ENCODE data around the gene MAP3K9. TPM values are rescaled to one million over a fixed set of nuclear protein-coding genes. Genes with fewer than 3 reads are reported as not detected.

MAP3K9 gene
- total RNA-seq, 1 donor from 2014 or later: 13.0 TPM

DNA sequence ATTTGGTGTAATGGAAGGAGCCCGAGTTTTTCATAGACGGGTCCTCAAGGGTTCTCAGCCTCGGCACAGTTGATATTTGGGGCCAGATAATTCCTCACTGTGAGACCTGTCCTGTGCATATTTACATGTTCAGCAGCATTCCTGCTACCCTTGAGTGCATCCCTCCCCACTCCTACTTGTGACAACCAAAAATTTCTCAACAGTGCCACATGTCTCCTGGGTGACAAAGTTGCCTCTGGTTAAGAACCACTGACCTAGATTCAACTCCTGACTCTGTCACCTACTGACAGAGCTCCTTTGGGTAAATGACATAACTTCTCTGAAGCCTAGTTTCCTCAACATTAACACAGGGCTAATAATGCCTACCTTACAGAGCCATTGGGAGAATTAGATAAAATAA is 107.2 kb downstream of the MAP3K9 start:
- H4K20me1 ChIP-seq (ENCODE audit: insufficient read depth, low read length): no peaks in the 10 kb centered on the region
- H3K4me3 ChIP-seq (ENCODE audit: insufficient read depth, low read depth, low read length): no peak overlapping the region
- H3K9me3 ChIP-seq (ENCODE audit: insufficient read depth, low read depth, low read length): no peaks in the 10 kb centered on the region
- H3K4me2 ChIP-seq (ENCODE audit: low read length): no peak overlapping the region
- H3K36me3 ChIP-seq (ENCODE audit: insufficient read depth, low read length): no peaks in the 10 kb centered on the region
- H3K4me3 Mint-ChIP-seq (ENCODE audit: unreplicated experiment): no peak overlapping the region
- H3K27me3 Mint-ChIP-seq (ENCODE audit: low read depth, unreplicated experiment): peaks cover 9% of the 10 kb centered on the region
- no peak overlapping the region for H3K27ac ChIP-seq (ENCODE audit: low read depth, low read length)
- H3K4me1 Mint-ChIP-seq (ENCODE audit: low read depth, unreplicated experiment): peaks cover 31% of the 10 kb centered on the region
- no peak for DNase-seq (ENCODE audit: low read depth)
- H3K27me3 ChIP-seq (ENCODE audit: insufficient read depth, low read length): no peaks in the 10 kb centered on the region
- FAIRE-seq: no peak
- no peaks in the 10 kb centered on the region for H3K9me3 Mint-ChIP-seq (ENCODE audit: unreplicated experiment)
- TF ChIP-seq, protein P1, sequence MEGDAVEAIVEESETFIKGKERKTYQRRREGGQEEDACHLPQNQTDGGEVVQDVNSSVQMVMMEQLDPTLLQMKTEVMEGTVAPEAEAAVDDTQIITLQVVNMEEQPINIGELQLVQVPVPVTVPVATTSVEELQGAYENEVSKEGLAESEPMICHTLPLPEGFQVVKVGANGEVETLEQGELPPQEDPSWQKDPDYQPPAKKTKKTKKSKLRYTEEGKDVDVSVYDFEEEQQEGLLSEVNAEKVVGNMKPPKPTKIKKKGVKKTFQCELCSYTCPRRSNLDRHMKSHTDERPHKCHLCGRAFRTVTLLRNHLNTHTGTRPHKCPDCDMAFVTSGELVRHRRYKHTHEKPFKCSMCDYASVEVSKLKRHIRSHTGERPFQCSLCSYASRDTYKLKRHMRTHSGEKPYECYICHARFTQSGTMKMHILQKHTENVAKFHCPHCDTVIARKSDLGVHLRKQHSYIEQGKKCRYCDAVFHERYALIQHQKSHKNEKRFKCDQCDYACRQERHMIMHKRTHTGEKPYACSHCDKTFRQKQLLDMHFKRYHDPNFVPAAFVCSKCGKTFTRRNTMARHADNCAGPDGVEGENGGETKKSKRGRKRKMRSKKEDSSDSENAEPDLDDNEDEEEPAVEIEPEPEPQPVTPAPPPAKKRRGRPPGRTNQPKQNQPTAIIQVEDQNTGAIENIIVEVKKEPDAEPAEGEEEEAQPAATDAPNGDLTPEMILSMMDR (IDR thresholded peaks at IDR 0.05; ENCODE audit: insufficient read depth, low read depth, low read length): no peak
- no peak for TF ChIP-seq EZH2 (IDR thresholded peaks at IDR 0.05; ENCODE audit: insufficient read depth, low read length)
- no peak overlapping the region for H3K9ac ChIP-seq (ENCODE audit: low read length)
- H3K36me3 Mint-ChIP-seq (ENCODE audit: low read depth, unreplicated experiment): no peaks in the 10 kb centered on the region
- no peak overlapping the region for H3K27ac Mint-ChIP-seq (ENCODE audit: unreplicated experiment)
- H3K4me1 ChIP-seq (ENCODE audit: insufficient read depth, low read length): no peaks in the 10 kb centered on the region
- H2AFZ ChIP-seq (ENCODE audit: low read depth, low read length): no peak overlapping the region
- no peaks in the 10 kb centered on the region for H3K79me2 ChIP-seq (ENCODE audit: insufficient read depth, low read length)

DNA sequence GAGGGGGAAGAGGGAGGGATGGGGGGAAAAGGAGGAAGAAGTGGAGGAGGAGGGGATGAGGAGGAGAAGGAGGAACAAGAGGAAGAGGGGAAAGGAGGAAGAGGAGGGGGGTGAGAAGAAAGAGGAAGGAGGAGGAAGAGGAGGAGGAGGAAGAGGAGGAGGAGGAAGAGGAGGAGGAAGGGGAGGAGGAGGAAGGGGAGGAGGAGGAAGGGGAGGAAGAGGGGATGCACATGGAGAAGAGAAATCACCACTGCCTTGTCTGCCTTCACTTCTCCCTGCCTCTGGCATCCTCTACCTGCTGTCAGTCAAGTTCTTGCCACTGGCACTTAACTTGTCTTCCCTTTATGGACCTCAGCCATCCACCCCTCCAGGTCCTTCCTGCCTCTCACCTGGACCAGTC is 107.7 kb downstream of the MAP3K9 start:
- Histone ChIP-seq H3K4me2 (ENCODE audit: low read length) (no peak overlapping the region), H3K4me3 (ENCODE audit: insufficient read depth, low read depth, low read length) (no peak overlapping the region), H3K9ac (ENCODE audit: low read length) (no peak overlapping the region), H2AFZ (ENCODE audit: low read depth, low read length) (no peak overlapping the region), H3K27ac (ENCODE audit: low read depth, low read length) (no peak overlapping the region), H3K4me1 (ENCODE audit: insufficient read depth, low read length) (no peaks in the 10 kb centered on the region), H3K9me3 (ENCODE audit: insufficient read depth, low read depth, low read length) (no peaks in the 10 kb centered on the region), H4K20me1 (ENCODE audit: insufficient read depth, low read length) (no peaks in the 10 kb centered on the region), H3K79me2 (ENCODE audit: insufficient read depth, low read length) (no peaks in the 10 kb centered on the region), H3K36me3 (ENCODE audit: insufficient read depth, low read length) (no peaks in the 10 kb centered on the region), H3K27me3 (ENCODE audit: insufficient read depth, low read length) (no peaks in the 10 kb centered on the region)
- no peak for DNase-seq (ENCODE audit: low read depth)
- Mint-ChIP-seq H3K36me3 (ENCODE audit: low read depth, unreplicated experiment) (no peaks in the 10 kb centered on the region), H3K4me3 (ENCODE audit: unreplicated experiment) (no peak overlapping the region), H3K27ac (ENCODE audit: unreplicated experiment) (no peak overlapping the region), H3K27me3 (ENCODE audit: low read depth, unreplicated experiment) (peaks cover 9% of the 10 kb centered on the region), H3K4me1 (ENCODE audit: low read depth, unreplicated experiment) (peaks cover 26% of the 10 kb centered on the region), H3K9me3 (ENCODE audit: unreplicated experiment) (no peaks in the 10 kb centered on the region)
- TF ChIP-seq, protein P1 (IDR thresholded peaks at IDR 0.05; ENCODE audit: insufficient read depth, low read depth, low read length): no peak
- TF ChIP-seq EZH2 (IDR thresholded peaks at IDR 0.05; ENCODE audit: insufficient read depth, low read length): no peak
- no peak for FAIRE-seq

DNA sequence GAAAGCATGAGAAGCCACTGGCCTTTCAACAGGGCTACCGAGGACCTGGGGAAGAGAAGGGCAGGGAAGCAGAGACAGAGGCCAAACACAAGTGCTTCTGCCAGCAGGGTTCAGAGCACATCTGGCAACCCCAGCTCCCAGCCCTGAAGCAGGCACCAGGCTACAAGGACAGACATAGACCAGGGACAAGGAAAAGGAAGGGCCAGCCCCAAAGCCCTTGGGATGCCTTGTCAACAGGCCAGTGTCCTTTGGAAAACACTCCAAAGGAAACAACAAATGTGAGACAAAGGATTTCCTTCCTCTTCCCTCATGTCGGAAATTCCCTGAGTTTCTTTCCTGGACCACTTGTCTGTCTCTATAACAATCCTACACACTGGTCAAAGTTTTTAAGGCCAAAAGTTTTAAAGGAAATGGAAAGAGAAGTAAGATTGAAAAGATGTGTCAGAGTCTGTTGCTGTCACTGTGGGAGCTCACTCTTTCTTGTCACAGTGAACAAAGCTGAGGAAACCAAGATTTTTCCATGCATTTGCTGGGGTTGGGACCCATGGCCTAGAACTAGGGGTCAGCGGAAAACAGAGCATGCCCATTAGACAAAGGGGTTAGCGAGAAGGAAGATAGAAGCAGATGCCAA is 108.2 kb downstream of the MAP3K9 start:
- Histone ChIP-seq H4K20me1 (ENCODE audit: insufficient read depth, low read length) (no peaks in the 10 kb centered on the region), H3K9me3 (ENCODE audit: insufficient read depth, low read depth, low read length) (no peaks in the 10 kb centered on the region), H3K27ac (ENCODE audit: low read depth, low read length) (no peak overlapping the region), H3K79me2 (ENCODE audit: insufficient read depth, low read length) (no peaks in the 10 kb centered on the region), H3K36me3 (ENCODE audit: insufficient read depth, low read length) (no peaks in the 10 kb centered on the region), H3K4me3 (ENCODE audit: insufficient read depth, low read depth, low read length) (no peak overlapping the region), H3K27me3 (ENCODE audit: insufficient read depth, low read length) (no peaks in the 10 kb centered on the region), H2AFZ (ENCODE audit: low read depth, low read length) (no peak overlapping the region), H3K9ac (ENCODE audit: low read length) (no peak overlapping the region), H3K4me1 (ENCODE audit: insufficient read depth, low read length) (no peaks in the 10 kb centered on the region), H3K4me2 (ENCODE audit: low read length) (no peak overlapping the region)
- no peaks in the 10 kb centered on the region for H3K36me3 Mint-ChIP-seq (ENCODE audit: low read depth, unreplicated experiment)
- peaks cover 20% of the 10 kb centered on the region for H3K4me1 Mint-ChIP-seq (ENCODE audit: low read depth, unreplicated experiment)
- H3K4me3 Mint-ChIP-seq (ENCODE audit: unreplicated experiment): no peak overlapping the region
- peaks cover 9% of the 10 kb centered on the region for H3K27me3 Mint-ChIP-seq (ENCODE audit: low read depth, unreplicated experiment)
- H3K27ac Mint-ChIP-seq (ENCODE audit: unreplicated experiment): no peak overlapping the region
- H3K9me3 Mint-ChIP-seq (ENCODE audit: unreplicated experiment): no peaks in the 10 kb centered on the region
- FAIRE-seq (no peak), DNase-seq (ENCODE audit: low read depth) (no peak)
- TF ChIP-seq, protein P1 (IDR thresholded peaks at IDR 0.05; ENCODE audit: insufficient read depth, low read depth, low read length): no peak
- TF ChIP-seq EZH2 (IDR thresholded peaks at IDR 0.05; ENCODE audit: insufficient read depth, low read length): no peak
